GM12873 (cell line): ENCODE measurements around the gene TMEM212.

Experiments
- TF ChIP-seq, protein P1 (sequence below): IDR thresholded peaks from 2 replicates; pipeline ENCODE4 v1.5.1; 2012; ENCODE audit warnings: low read depth, mild to moderate bottlenecking, moderate library complexity, low read length, control low read depth; ENCODE audit not compliant: insufficient read depth; ENCODE audit errors: missing control alignments

TMEM212 gene

DNA sequence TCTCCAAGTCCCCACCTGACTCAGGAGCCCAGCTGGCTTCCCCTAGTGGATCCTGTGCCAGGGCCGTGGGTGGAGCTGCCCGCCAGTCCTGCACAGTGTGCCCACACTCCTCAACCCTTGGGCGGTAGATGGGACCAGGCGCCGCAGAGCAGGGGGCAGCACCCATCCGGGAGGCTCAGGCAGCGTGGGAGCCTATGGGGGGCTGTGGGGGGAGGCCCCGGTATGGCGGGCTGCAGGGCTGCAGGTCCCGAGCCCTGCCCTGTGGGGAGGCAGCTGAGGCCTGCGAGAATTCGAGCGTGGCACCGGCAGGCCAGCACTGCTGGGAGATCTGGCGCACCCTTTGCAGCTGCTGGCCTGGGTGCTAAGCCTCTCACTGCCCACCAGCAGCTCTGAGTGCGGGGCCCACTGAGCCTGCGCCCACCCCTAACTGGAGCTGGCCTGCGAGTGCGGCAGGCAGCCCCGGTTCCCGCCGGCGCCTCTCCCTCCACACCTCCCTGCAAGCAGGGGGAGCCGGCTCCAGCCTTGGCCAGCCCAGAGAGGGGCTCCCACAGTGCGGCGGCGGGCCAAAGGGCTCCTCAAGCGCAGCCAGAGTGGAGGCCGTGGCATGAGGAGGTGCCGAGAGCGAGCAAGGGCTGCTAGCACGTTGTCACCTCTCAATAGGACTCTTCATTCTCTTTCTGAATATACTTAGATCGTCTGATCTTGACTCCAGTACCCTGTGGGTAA is 64.0 kb downstream of the TMEM212 start:
- TF ChIP-seq, protein P1, sequence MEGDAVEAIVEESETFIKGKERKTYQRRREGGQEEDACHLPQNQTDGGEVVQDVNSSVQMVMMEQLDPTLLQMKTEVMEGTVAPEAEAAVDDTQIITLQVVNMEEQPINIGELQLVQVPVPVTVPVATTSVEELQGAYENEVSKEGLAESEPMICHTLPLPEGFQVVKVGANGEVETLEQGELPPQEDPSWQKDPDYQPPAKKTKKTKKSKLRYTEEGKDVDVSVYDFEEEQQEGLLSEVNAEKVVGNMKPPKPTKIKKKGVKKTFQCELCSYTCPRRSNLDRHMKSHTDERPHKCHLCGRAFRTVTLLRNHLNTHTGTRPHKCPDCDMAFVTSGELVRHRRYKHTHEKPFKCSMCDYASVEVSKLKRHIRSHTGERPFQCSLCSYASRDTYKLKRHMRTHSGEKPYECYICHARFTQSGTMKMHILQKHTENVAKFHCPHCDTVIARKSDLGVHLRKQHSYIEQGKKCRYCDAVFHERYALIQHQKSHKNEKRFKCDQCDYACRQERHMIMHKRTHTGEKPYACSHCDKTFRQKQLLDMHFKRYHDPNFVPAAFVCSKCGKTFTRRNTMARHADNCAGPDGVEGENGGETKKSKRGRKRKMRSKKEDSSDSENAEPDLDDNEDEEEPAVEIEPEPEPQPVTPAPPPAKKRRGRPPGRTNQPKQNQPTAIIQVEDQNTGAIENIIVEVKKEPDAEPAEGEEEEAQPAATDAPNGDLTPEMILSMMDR, result no peak

GRCh38 chr3:171907761-171908160 is 64.6 kb downstream of the TMEM212 start:
- TF ChIP-seq, protein P1, result no peak

GRCh38 chr3:171908731-171909130 is 65.6 kb downstream of the TMEM212 start:
- TF ChIP-seq, protein P1, result no peak
